Mesendoderm (in vitro differentiated cells): Measurements from ENCODE around the gene NBEA.

ENCODE experiments used
- DNase-seq: peaks from one replicate; pipeline ENCODE4 v3.0.0; 2013
- H2AK5ac ChIP-seq: 2 replicates; pipeline ENCODE4 v1.6.1; 2013; ENCODE audit warnings: low read length, inconsistent platforms
- H2BK120ac ChIP-seq: 2 replicates; pipeline ENCODE4 v1.6.1; 2013; ENCODE audit warnings: low read depth, mild to moderate bottlenecking, low read length, moderate library complexity, mixed read lengths
- H2BK15ac ChIP-seq: replicated peaks from 2 replicates; pipeline ENCODE4 v1.6.1; 2013; ENCODE audit warnings: low read depth, mild to moderate bottlenecking, moderate library complexity
- H2BK5ac ChIP-seq: 2 replicates; pipeline ENCODE4 v1.6.1; 2013; ENCODE audit warnings: low read length, inconsistent platforms
- H3K18ac ChIP-seq: 2 replicates; pipeline ENCODE4 v1.6.1; 2013; ENCODE audit warnings: mild to moderate bottlenecking, low read length, mixed read lengths
- H3K23ac ChIP-seq: one replicate; pipeline ENCODE4 v1.6.1; 2013; ENCODE audit warnings: low read length
- H3K27ac ChIP-seq: 2 replicates; pipeline ENCODE4 v1.5.1; 2013; ENCODE audit warnings: low read depth, mild to moderate bottlenecking, inconsistent platforms, low read length, moderate library complexity
- H3K27me3 ChIP-seq: 2 replicates; pipeline ENCODE4 v1.6.1; 2013; ENCODE audit warnings: low read length, control low read depth, mild to moderate bottlenecking, inconsistent platforms; ENCODE audit not compliant: insufficient read depth, poor library complexity
- H3K36me3 ChIP-seq: 2 replicates; pipeline ENCODE4 v1.6.1; 2013; ENCODE audit warnings: low read length, inconsistent platforms; ENCODE audit not compliant: control insufficient read depth, insufficient read depth
- H3K4ac ChIP-seq: one replicate; pipeline ENCODE4 v1.6.1; 2013; ENCODE audit warnings: low read depth, mild to moderate bottlenecking, low read length, moderate library complexity
- H3K4me1 ChIP-seq: 2 replicates; pipeline ENCODE4 v1.6.1; 2013; ENCODE audit warnings: low read depth, low read length, inconsistent platforms; ENCODE audit not compliant: control insufficient read depth
- H3K4me2 ChIP-seq: 2 replicates; pipeline ENCODE4 v1.6.1; 2013; ENCODE audit warnings: low read length
- H3K4me3 ChIP-seq: 2 replicates; pipeline ENCODE4 v1.5.1; 2013; ENCODE audit warnings: mild to moderate bottlenecking, low read length
- H3K56ac ChIP-seq: one replicate; pipeline ENCODE4 v1.6.1; 2013; ENCODE audit warnings: low read length
- H3K79me1 ChIP-seq: 2 replicates; pipeline ENCODE4 v1.6.1; 2013; ENCODE audit warnings: low read length, inconsistent platforms
- H3K79me2 ChIP-seq: 2 replicates; pipeline ENCODE4 v1.6.1; 2013; ENCODE audit warnings: mild to moderate bottlenecking, low read length; ENCODE audit not compliant: control insufficient read depth, insufficient read depth
- H3K9ac ChIP-seq: 2 replicates; pipeline ENCODE4 v1.6.1; 2013; ENCODE audit warnings: low read length, inconsistent platforms
- H4K5ac ChIP-seq: one replicate; pipeline ENCODE4 v1.6.1; 2013; ENCODE audit warnings: low read length
- H4K8ac ChIP-seq: one replicate; pipeline ENCODE4 v1.6.1; 2013; ENCODE audit warnings: low read depth, mild to moderate bottlenecking, control low read depth, low read length, moderate library complexity
- WGBS: extraction: QIAGEN DNeasy Blood & Tissue Kit; methylation state at CpG from one replicate; pipeline ENCODE4 v1.1.7; 2013; ENCODE audit warnings: low lambda C conversion rate, missing lambda C conversion rate; ENCODE audit not compliant: insufficient coverage; ENCODE audit errors: extremely low coverage; 5-methylcytosine and 5-hydroxymethylcytosine counted together

The NBEA gene

DNA sequence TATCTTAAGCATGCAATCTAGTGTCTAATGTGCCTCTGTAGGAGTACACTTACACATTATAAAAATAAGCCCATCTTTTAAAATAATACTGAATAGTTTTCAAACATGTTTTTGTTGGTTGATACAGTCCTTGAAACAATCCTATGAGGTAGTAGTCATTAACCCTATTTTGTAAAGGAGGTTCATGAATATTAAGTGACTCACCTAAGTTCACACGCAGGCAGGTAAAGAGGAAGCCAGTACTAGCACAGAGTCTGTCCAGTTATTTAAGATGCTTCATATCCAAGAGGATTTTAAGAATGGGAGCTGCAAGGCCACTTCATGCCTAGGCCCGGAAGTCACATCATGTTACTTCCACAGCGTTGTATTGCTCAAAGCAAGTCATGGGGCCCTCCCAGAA, 655.4 kb downstream of the NBEA start:
- H3K23ac ChIP-seq: no peak overlapping the region
- H2BK5ac ChIP-seq: no peak overlapping the region
- no peak overlapping the region for H3K4me3 ChIP-seq
- no peak overlapping the region for H2AK5ac ChIP-seq
- no peak overlapping the region for H2BK120ac ChIP-seq
- no peak overlapping the region for H3K9ac ChIP-seq
- no peak overlapping the region for H4K5ac ChIP-seq
- no peaks in the 10 kb centered on the region for H3K36me3 ChIP-seq
- no peak overlapping the region for H3K18ac ChIP-seq
- H3K56ac ChIP-seq: no peak overlapping the region
- no peak for DNase-seq
- no peak overlapping the region for H3K4ac ChIP-seq
- peaks cover 2% of the 10 kb centered on the region for H3K4me1 ChIP-seq
- no peaks in the 10 kb centered on the region for H3K27me3 ChIP-seq
- no peak overlapping the region for H2BK15ac ChIP-seq
- no peak overlapping the region for H4K8ac ChIP-seq
- H3K79me2 ChIP-seq: no peaks in the 10 kb centered on the region
- H3K79me1 ChIP-seq: no peaks in the 10 kb centered on the region
- no CpG with 5 or more reads among the region's 3 CpGs for WGBS
- H3K27ac ChIP-seq: no peak overlapping the region
- H3K4me2 ChIP-seq: no peak overlapping the region

GRCh38 chr13:35598233-35598632, 656.2 kb downstream of the NBEA start:
- WGBS: no CpG with 5 or more reads among the region's 3 CpGs
- no peak overlapping the region for H3K4ac ChIP-seq
- H3K79me2 ChIP-seq: no peaks in the 10 kb centered on the region
- H3K36me3 ChIP-seq: no peaks in the 10 kb centered on the region
- no peak overlapping the region for H3K4me2 ChIP-seq
- H3K27ac ChIP-seq: no peak overlapping the region
- H3K4me1 ChIP-seq: peaks cover 2% of the 10 kb centered on the region
- no peak overlapping the region for H2BK120ac ChIP-seq
- no peak overlapping the region for H3K9ac ChIP-seq
- DNase-seq: no peak
- H4K5ac ChIP-seq: no peak overlapping the region
- no peak overlapping the region for H2BK5ac ChIP-seq
- H3K56ac ChIP-seq: no peak overlapping the region
- H4K8ac ChIP-seq: no peak overlapping the region
- H3K27me3 ChIP-seq: no peaks in the 10 kb centered on the region
- H3K4me3 ChIP-seq: no peak overlapping the region
- no peaks in the 10 kb centered on the region for H3K79me1 ChIP-seq
- no peak overlapping the region for H3K23ac ChIP-seq
- H3K18ac ChIP-seq: no peak overlapping the region
- H2BK15ac ChIP-seq: no peak overlapping the region
- H2AK5ac ChIP-seq: no peak overlapping the region

DNA sequence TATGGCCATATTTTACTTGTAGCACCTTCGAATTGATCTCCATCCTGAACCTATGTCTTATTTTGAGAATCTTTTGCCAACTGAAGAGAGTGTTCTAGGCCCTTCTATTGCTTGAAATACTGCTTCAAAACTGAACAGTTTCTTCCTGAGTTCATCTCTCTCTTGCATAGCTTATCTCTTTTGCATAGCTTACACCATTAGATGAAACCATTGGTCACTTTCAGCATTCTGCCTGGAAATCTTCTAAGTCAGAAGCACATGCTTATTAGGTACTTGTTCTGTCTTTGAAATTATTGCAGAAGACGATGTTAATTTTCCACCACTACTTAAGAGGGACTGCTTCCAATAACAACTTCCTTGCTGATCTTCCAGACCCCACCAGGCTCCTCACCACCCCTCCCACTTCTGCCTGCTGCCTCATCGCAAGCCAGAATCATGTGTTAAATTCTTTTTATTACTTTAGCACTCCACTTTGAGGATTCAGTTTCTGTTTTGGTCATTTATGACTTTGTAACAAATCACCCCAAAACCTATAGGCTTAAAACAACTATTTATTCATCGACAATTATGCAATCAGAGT, 656.8 kb downstream of the NBEA start:
- Histone ChIP-seq H2BK120ac (no peak overlapping the region), H3K27me3 (no peaks in the 10 kb centered on the region), H3K9ac (no peak overlapping the region), H3K79me2 (no peaks in the 10 kb centered on the region), H3K36me3 (no peaks in the 10 kb centered on the region), H3K27ac (no peak overlapping the region), H3K4me3 (no peak overlapping the region), H4K5ac (no peak overlapping the region), H2BK5ac (no peak overlapping the region), H3K79me1 (no peaks in the 10 kb centered on the region), H2AK5ac (no peak overlapping the region), H3K18ac (peak overlapping the region; percentile 20), H3K23ac (no peak overlapping the region), H3K4me1 (peaks cover 2% of the 10 kb centered on the region), H3K4ac (no peak overlapping the region), H3K4me2 (no peak overlapping the region), H2BK15ac (no peak overlapping the region), H3K56ac (no peak overlapping the region), H4K8ac (no peak overlapping the region)
- no CpG with 5 or more reads among the region's 4 CpGs for WGBS
- DNase-seq: no peak

GRCh38 chr13:35599384-35599783, 657.3 kb downstream of the NBEA start:
- DNase-seq: peak; percentile 61
- Histone ChIP-seq H2BK15ac (no peak overlapping the region), H3K27me3 (no peaks in the 10 kb centered on the region), H3K4me2 (no peak overlapping the region), H3K36me3 (no peaks in the 10 kb centered on the region), H4K8ac (no peak overlapping the region), H3K79me1 (no peaks in the 10 kb centered on the region), H3K4me1 (peaks cover 2% of the 10 kb centered on the region), H3K79me2 (no peaks in the 10 kb centered on the region), H2BK5ac (no peak overlapping the region), H3K27ac (no peak overlapping the region), H3K4ac (peak overlapping the region; percentile 16), H3K9ac (no peak overlapping the region), H3K23ac (no peak overlapping the region), H3K4me3 (no peak overlapping the region), H4K5ac (no peak overlapping the region), H2BK120ac (no peak overlapping the region), H3K56ac (no peak overlapping the region), H3K18ac (peak overlapping the region; percentile 20), H2AK5ac (no peak overlapping the region)
- WGBS: no CpG with 5 or more reads among the region's 2 CpGs

DNA sequence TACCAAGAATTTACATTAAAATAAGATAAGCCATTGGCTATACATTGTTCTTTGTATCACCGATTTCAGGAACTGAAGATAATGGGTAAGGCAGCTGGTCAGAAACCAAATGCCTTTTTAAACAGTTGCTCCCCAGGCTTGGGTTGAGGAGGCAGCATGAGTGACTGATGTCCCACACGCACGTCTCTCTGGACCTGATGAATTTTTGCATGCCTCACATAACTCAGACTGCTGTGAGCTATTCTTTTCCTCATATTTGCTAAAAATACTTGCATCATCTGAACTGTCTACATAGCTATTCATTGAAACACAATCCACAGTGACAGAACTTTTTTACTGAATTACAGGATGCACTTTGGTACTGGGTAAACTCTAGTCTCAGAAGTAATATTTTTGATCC, 658.1 kb downstream of the NBEA start:
- Histone ChIP-seq H2BK5ac (no peak overlapping the region), H3K4me2 (no peak overlapping the region), H3K4me1 (peaks cover 2% of the 10 kb centered on the region), H3K23ac (no peak overlapping the region), H3K18ac (no peak overlapping the region), H3K79me2 (no peaks in the 10 kb centered on the region), H4K8ac (no peak overlapping the region), H3K79me1 (no peaks in the 10 kb centered on the region), H3K27me3 (no peaks in the 10 kb centered on the region), H2BK120ac (no peak overlapping the region), H3K27ac (no peak overlapping the region), H2AK5ac (no peak overlapping the region), H3K4me3 (no peak overlapping the region), H3K9ac (no peak overlapping the region), H3K36me3 (no peaks in the 10 kb centered on the region), H3K56ac (no peak overlapping the region), H3K4ac (no peak overlapping the region), H2BK15ac (no peak overlapping the region), H4K5ac (no peak overlapping the region)
- WGBS: no CpG with 5 or more reads among the region's 3 CpGs
- DNase-seq: no peak

DNA sequence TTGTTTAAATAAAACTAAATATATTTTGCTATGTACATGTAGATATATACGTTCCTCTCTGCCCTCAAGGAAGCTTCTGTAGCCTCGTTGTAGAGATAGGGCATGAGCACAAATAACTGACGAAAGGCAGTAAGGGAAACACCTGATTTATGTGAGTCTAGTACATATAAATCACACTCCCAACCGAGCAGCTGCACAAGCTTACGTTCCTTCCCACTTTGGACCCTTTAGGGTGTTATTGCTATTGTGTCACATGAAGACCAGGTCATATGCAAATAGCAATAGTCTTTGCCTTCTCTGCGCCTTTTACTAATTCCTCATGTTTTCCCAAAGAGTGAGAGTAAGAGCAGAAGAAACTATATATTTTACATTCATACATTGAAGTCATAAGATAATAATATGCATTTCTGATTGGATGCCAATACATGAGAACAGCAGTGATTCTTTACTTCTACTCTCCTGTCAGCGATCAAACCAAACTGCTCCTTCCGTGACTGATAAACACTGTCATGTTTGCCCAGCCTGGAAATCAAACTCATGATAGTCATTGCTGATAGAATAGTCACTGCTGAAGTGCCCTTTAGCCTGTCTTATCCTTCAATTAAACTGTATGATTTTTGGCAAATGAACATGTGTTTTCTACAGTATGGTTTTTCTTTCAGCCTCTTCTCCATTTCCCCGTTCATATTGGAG, 661.7 kb downstream of the NBEA start:
- Histone ChIP-seq H4K5ac (no peak overlapping the region), H3K4me1 (peaks cover 2% of the 10 kb centered on the region), H3K56ac (no peak overlapping the region), H3K36me3 (no peaks in the 10 kb centered on the region), H2AK5ac (no peak overlapping the region), H3K4ac (no peak overlapping the region), H3K4me3 (no peak overlapping the region), H3K18ac (no peak overlapping the region), H3K27ac (no peak overlapping the region), H3K4me2 (no peak overlapping the region), H4K8ac (no peak overlapping the region), H2BK15ac (no peak overlapping the region), H3K23ac (no peak overlapping the region), H3K79me2 (no peaks in the 10 kb centered on the region), H3K9ac (no peak overlapping the region), H3K27me3 (no peaks in the 10 kb centered on the region), H2BK120ac (no peak overlapping the region), H3K79me1 (no peaks in the 10 kb centered on the region), H2BK5ac (no peak overlapping the region)
- WGBS: no CpG with 5 or more reads among the region's 9 CpGs
- DNase-seq: no peak
